H1 (cell line): ENCODE data around the gene EFEMP1. TPM values are rescaled to one million over a fixed set of nuclear protein-coding genes. Genes with fewer than 3 reads are reported as not detected.

Source experiments
- CTCF ChIA-PET: fragments of 300-600 bp; sonication (Branson Sonifier 250); formaldehyde crosslinking; loops from one replicate; lab custom pipeline; 2021; ENCODE audit not compliant: partially characterized antibody; lab: Charles Lee
- POLR2A ChIA-PET: fragments of 300-600 bp; sonication (Branson Sonifier 250); formaldehyde crosslinking; loops from one replicate; lab custom pipeline; 2021; ENCODE audit warnings: inconsistent platforms; ENCODE audit not compliant: partially characterized antibody; lab: Charles Lee
- DNase-seq, 2 experiments: peaks; one replicate each; pipeline versions ENCODE4 v3.0.0 to v3.0.0-alpha.2; 2010 to 2022; ENCODE audit warnings: low spot score in 2 of 2, low read depth in 1 of 2, mixed read lengths in 1 of 2
- FAIRE-seq: peaks from 2 replicates; lab custom pipeline; 2011; peaks lifted over from hg19 to GRCh38; lab: Jason Lieb, UNC
- H2AFZ ChIP-seq: 2 replicates; pipeline ENCODE4 v1.8.1; 2012; ENCODE audit warnings: low read length, inconsistent platforms
- H2AK5ac ChIP-seq: 2 replicates; pipeline ENCODE4 v1.6.1; 2013; ENCODE audit warnings: low read depth, low read length
- H2BK120ac ChIP-seq: replicated peaks from 2 replicates; pipeline ENCODE3; 2013; ENCODE audit warnings: low read depth, low read length, inconsistent platforms
- H2BK12ac ChIP-seq: 2 replicates; pipeline ENCODE4 v1.6.1; 2013; ENCODE audit warnings: low read depth, low read length
- H2BK15ac ChIP-seq: 2 replicates; pipeline ENCODE4 v1.6.1; 2013; ENCODE audit warnings: low read length
- H2BK20ac ChIP-seq: 2 replicates; pipeline ENCODE4 v1.6.1; 2013; ENCODE audit warnings: low read length
- H2BK5ac ChIP-seq: 2 replicates; pipeline ENCODE4 v1.6.1; 2013; ENCODE audit warnings: low read depth, low read length
- H3K14ac ChIP-seq: 2 replicates; pipeline ENCODE4 v1.6.1; 2013; ENCODE audit warnings: inconsistent platforms; ENCODE audit not compliant: insufficient read length
- H3K18ac ChIP-seq: 2 replicates; pipeline ENCODE4 v1.6.1; 2013; ENCODE audit warnings: low read length; ENCODE audit errors: extremely low read depth
- H3K23ac ChIP-seq: 2 replicates; pipeline ENCODE4 v1.6.1; 2013; ENCODE audit warnings: inconsistent platforms; ENCODE audit not compliant: insufficient read length
- H3K23me2 ChIP-seq: 2 replicates; pipeline ENCODE4 v1.6.1; 2013; ENCODE audit warnings: low read depth, low read length
- H3K27ac ChIP-seq: 2 replicates; pipeline ENCODE4 v1.6.1; 2011; ENCODE audit warnings: low read depth, low read length, inconsistent platforms
- H3K27me3 ChIP-seq, 4 experiments: replicated peaks in 1 of 4; 1 replicate in 1 of 4; 2 replicates in 3 of 4; pipeline versions ENCODE4 v1.6.1 to v1.8.1; 2011 to 2013; ENCODE audit warnings: low read length in 3 of 4, mild to moderate bottlenecking in 3 of 4, inconsistent platforms in 2 of 4, mixed read lengths in 2 of 4, moderate library complexity in 1 of 4; ENCODE audit not compliant: control insufficient read depth in 3 of 4, insufficient read depth in 3 of 4; ENCODE audit errors: extremely low read depth in 1 of 4
- H3K36me3 ChIP-seq, 4 experiments: 2 replicates each; pipeline versions ENCODE4 v1.6.1 to v1.8.1; 2011 to 2013; ENCODE audit warnings: mild to moderate bottlenecking in 4 of 4, low read length in 3 of 4, moderate library complexity in 2 of 4, control low read depth in 1 of 4, inconsistent platforms in 1 of 4; ENCODE audit not compliant: insufficient read depth in 4 of 4, control insufficient read depth in 2 of 4
- H3K4ac ChIP-seq: replicated peaks from 2 replicates; pipeline ENCODE3; 2013; ENCODE audit warnings: low read length, low read depth, mixed read lengths, inconsistent platforms; ENCODE audit not compliant: insufficient read length
- H3K4me1 ChIP-seq, 4 experiments: replicated peaks in 1 of 4; 1 replicate in 1 of 4; 2 replicates in 3 of 4; pipeline versions ENCODE4 v1.6.1 to v1.8.1; 2011 to 2013; ENCODE audit warnings: low read length in 3 of 4, inconsistent platforms in 2 of 4, mixed read lengths in 1 of 4; ENCODE audit not compliant: insufficient read depth in 4 of 4, control insufficient read depth in 3 of 4
- H3K4me2 ChIP-seq, 2 experiments: 2 replicates each; pipeline versions ENCODE4 v1.6.1 to v1.8.1; 2011 to 2013; ENCODE audit warnings: low read depth in 2 of 2, low read length in 2 of 2, control low read depth in 1 of 2, inconsistent platforms in 1 of 2, mild to moderate bottlenecking in 1 of 2; ENCODE audit not compliant: insufficient read depth in 1 of 2
- H3K4me3 ChIP-seq, 4 experiments: fragments of 200-600, 300-600 bp in 1 of 4; sonication (generic), shearing (Covaris generic), sonication (Bioruptor Twin) in 1 of 4; 2 replicates each; pipeline versions ENCODE4 v1.5.1 to v1.8.1; 2011 to 2016; ENCODE audit warnings: low read length in 4 of 4, low read depth in 3 of 4, control low read depth in 2 of 4, inconsistent platforms in 2 of 4, mild to moderate bottlenecking in 2 of 4, mixed read lengths in 1 of 4, moderate library complexity in 1 of 4; ENCODE audit not compliant: insufficient read depth in 2 of 4; ENCODE audit errors: extremely low read depth in 1 of 4
- H3K56ac ChIP-seq: replicated peaks from 2 replicates; pipeline ENCODE3; 2013; ENCODE audit warnings: low read depth, mild to moderate bottlenecking, mixed read lengths, low read length, inconsistent platforms; ENCODE audit not compliant: insufficient read length
- H3K79me1 ChIP-seq: 2 replicates; pipeline ENCODE4 v1.6.1; 2013; ENCODE audit warnings: low read depth, low read length, control low read depth
- H3K79me2 ChIP-seq, 2 experiments: 2 replicates each; pipeline versions ENCODE4 v1.6.1 to v1.8.1; 2012 to 2013; ENCODE audit warnings: low read length in 2 of 2, mild to moderate bottlenecking in 2 of 2, inconsistent platforms in 1 of 2; ENCODE audit not compliant: insufficient read depth in 2 of 2, control insufficient read depth in 1 of 2
- H3K9ac ChIP-seq, 4 experiments: replicated peaks in 1 of 4; 1 replicate in 1 of 4; 2 replicates in 3 of 4; pipeline versions ENCODE4 v1.6.1 to v1.8.1; 2011 to 2013; ENCODE audit warnings: low read depth in 3 of 4, low read length in 3 of 4, control low read depth in 2 of 4, mild to moderate bottlenecking in 2 of 4, moderate library complexity in 2 of 4, inconsistent platforms in 1 of 4; ENCODE audit errors: extremely low read depth in 1 of 4
- H3K9me3 ChIP-seq, 2 experiments: 2 replicates each; pipeline versions ENCODE4 v1.6.1 to v1.8.1; 2012 to 2013; ENCODE audit warnings: mild to moderate bottlenecking in 2 of 2, moderate library complexity in 2 of 2, control low read depth in 1 of 2, inconsistent platforms in 1 of 2, low read depth in 1 of 2, low read length in 1 of 2, mixed read lengths in 1 of 2; ENCODE audit not compliant: insufficient read depth in 2 of 2
- H4K20me1 ChIP-seq, 2 experiments: replicated peaks in 1 of 2; 2 replicates each; pipeline versions ENCODE3 to v1.8.1; 2011 to 2013; ENCODE audit warnings: inconsistent platforms in 2 of 2, low read length in 2 of 2, mild to moderate bottlenecking in 1 of 2; ENCODE audit not compliant: insufficient read depth in 2 of 2, control insufficient read depth in 1 of 2
- H4K5ac ChIP-seq: 2 replicates; pipeline ENCODE4 v1.6.1; 2013; ENCODE audit warnings: low read length, low read depth, mixed read lengths, inconsistent platforms; ENCODE audit not compliant: insufficient read length
- H4K8ac ChIP-seq: 2 replicates; pipeline ENCODE4 v1.8.0; 2013; ENCODE audit warnings: mild to moderate bottlenecking, moderate library complexity, low read length, inconsistent platforms; ENCODE audit not compliant: insufficient read depth; ENCODE audit errors: extremely low read depth
- H4K91ac ChIP-seq: replicated peaks from 2 replicates; pipeline ENCODE3; 2013; ENCODE audit warnings: low read length, mixed read lengths, inconsistent platforms; ENCODE audit not compliant: insufficient read length
- BRCA1 ChIP-seq: IDR thresholded peaks from 2 replicates; pipeline ENCODE4 v1.6.1; 2012; ENCODE audit warnings: low read depth, low read length, improper control_type of control experiment
- E2F6 ChIP-seq: IDR thresholded peaks from 2 replicates; pipeline ENCODE4 v1.6.1; 2012; ENCODE audit warnings: inconsistent platforms
- JUN ChIP-seq: IDR thresholded peaks from 2 replicates; pipeline ENCODE4 v1.6.1; 2011; ENCODE audit warnings: low read depth, mild to moderate bottlenecking, improper control_type of control experiment, low read length
- MAFK ChIP-seq: IDR thresholded peaks from 2 replicates; pipeline ENCODE4 v1.6.1; 2012; ENCODE audit warnings: low read depth, mild to moderate bottlenecking, improper control_type of control experiment, low read length
- MAX ChIP-seq: IDR thresholded peaks from 2 replicates; pipeline ENCODE4 v1.6.1; 2012; ENCODE audit warnings: inconsistent platforms
- NANOG ChIP-seq: IDR thresholded peaks from 2 replicates; pipeline ENCODE4 v1.6.1; 2011; ENCODE audit warnings: low read length, low read depth, mild to moderate bottlenecking, inconsistent platforms; ENCODE audit not compliant: insufficient read depth, poor library complexity, severe bottlenecking
- RNF2 ChIP-seq: fragments of 200-900, 300-1000 bp; sonication (generic); IDR thresholded peaks from 2 replicates; pipeline ENCODE4 v1.7.1; 2016; ENCODE audit warnings: borderline replicate concordance, low read depth, mild to moderate bottlenecking, antibody characterized with exemption, low read length; ENCODE audit not compliant: poor library complexity, severe bottlenecking; ENCODE audit errors: missing control alignments
- RXRA ChIP-seq: IDR thresholded peaks from 2 replicates; pipeline ENCODE4 v1.6.1; 2011; ENCODE audit warnings: low read depth, mild to moderate bottlenecking, low read length, moderate library complexity; ENCODE audit not compliant: insufficient read depth
- SIRT6 ChIP-seq: IDR thresholded peaks from one replicate; pipeline ENCODE4 v1.7.1; 2012; ENCODE audit warnings: low read length, inconsistent platforms
- SP1 ChIP-seq: IDR thresholded peaks from 2 replicates; pipeline ENCODE4 v1.6.1; 2011; ENCODE audit warnings: low read depth, low read length
- SUZ12 ChIP-seq: fragments of 200-600 bp; sonication (generic); IDR thresholded peaks from 2 replicates; pipeline ENCODE4 v1.6.1; 2012; ENCODE audit warnings: mild to moderate bottlenecking, inconsistent platforms, low read length, moderate library complexity, mixed read lengths
- TEAD4 ChIP-seq: IDR thresholded peaks from 2 replicates; pipeline ENCODE4 v1.6.1; 2012; ENCODE audit warnings: low read depth, low read length, inconsistent platforms, mixed read lengths
- WGBS, 2 experiments: shearing (Covaris generic) in 1 of 2; methylation state at CpG; one replicate each; pipeline versions ENCODE4 v1.1.6 to v1.1.7; 2013 to 2015; ENCODE audit warnings: low lambda C conversion rate in 2 of 2, mixed read lengths in 2 of 2, inconsistent platforms in 1 of 2, low coverage in 1 of 2, missing lambda C conversion rate in 1 of 2; ENCODE audit not compliant: insufficient replicate concordance in 2 of 2, insufficient coverage in 1 of 2, insufficient read length in 1 of 2; ENCODE audit errors: extremely low coverage in 1 of 2, missing lambda C conversion rate in 1 of 2; 5-methylcytosine and 5-hydroxymethylcytosine counted together
- polyA plus RNA-seq, 7 experiments: library from polyadenylated mRNA; depleted of rRNA in 3 of 7; stranded (reverse) in 5 of 7; unstranded in 2 of 7; fragments of >200 nt in 5 of 7; fragments of 200-250 nt in 2 of 7; gene quantifications; 1 replicate in 5 of 7; 2 replicates in 1 of 7; 4 replicates in 1 of 7; pipeline versions ENCODE4 v1.2.1 to v1.2.3, GENCODE V29; 2011 to 2013; ENCODE audit warnings: missing spikeins in 2 of 7, mixed read lengths in 2 of 7
- total RNA-seq: library from RNA; stranded (reverse); fragmentation: NEBNext Ultra II Directional; extraction: Animal tissue kit (Norgen Biotek cat#: 25700); gene quantifications from 2 replicates; pipeline ENCODE4 v1.2.1, GENCODE V29; 2021

Gene EFEMP1
- total and polyA plus RNA-seq, 2 of the 8 experiments (the other 6 are each of a cell fraction or from before 2014, with no cell fraction given), result 15.5 to 19.7 TPM

GRCh38 chr2:55877087-55877436, 46.5 kb downstream of the EFEMP1 start:
- no peaks in the 10 kb centered on the region for H4K20me1 ChIP-seq
- H2BK120ac ChIP-seq, result no peak overlapping the region
- no peak overlapping the region for H3K14ac ChIP-seq
- no peaks in the 10 kb centered on the region for H3K4me1 ChIP-seq
- 96% methylated on average over 2 of the region's 2 CpGs; no CpG with 5 or more reads in 1 of the 2 experiments for WGBS, 2 experiments
- H4K5ac ChIP-seq, result no peak overlapping the region
- H3K4me2 ChIP-seq, result no peak overlapping the region
- H2BK15ac ChIP-seq, result no peak overlapping the region
- H3K79me2 ChIP-seq, result no peaks in the 10 kb centered on the region
- H2AFZ ChIP-seq, result no peak overlapping the region
- ChIA-PET CTCF (no interaction called here), POLR2A (no interaction called here)
- FAIRE-seq, result no peak
- H3K18ac ChIP-seq, result no peak overlapping the region
- no peak overlapping the region for H3K27ac ChIP-seq
- no peak overlapping the region for H3K9ac ChIP-seq
- no peak for TF ChIP-seq E2F6
- no peak for TF ChIP-seq NANOG
- TF ChIP-seq SP1, result no peak
- TF ChIP-seq TEAD4, result no peak
- TF ChIP-seq SIRT6, result no peak
- TF ChIP-seq RNF2, result no peak
- no peak for TF ChIP-seq RXRA
- TF ChIP-seq SUZ12, result no peak
- no peak for TF ChIP-seq MAX
- TF ChIP-seq BRCA1, result no peak
- TF ChIP-seq JUN, result no peak
- no peak for TF ChIP-seq MAFK
- H2BK20ac ChIP-seq, result no peak overlapping the region
- no peak overlapping the region for H4K8ac ChIP-seq
- H3K4ac ChIP-seq, result no peak overlapping the region
- H4K91ac ChIP-seq, result no peak overlapping the region
- H3K23ac ChIP-seq, result no peak overlapping the region
- no peaks in the 10 kb centered on the region; the same call in 1 of the 2 replicates for H3K79me1 ChIP-seq
- H2AK5ac ChIP-seq, result no peak overlapping the region
- no peak for DNase-seq
- H3K36me3 ChIP-seq, result no peaks in the 10 kb centered on the region
- H3K56ac ChIP-seq, result no peak overlapping the region
- H2BK12ac ChIP-seq, result no peak overlapping the region
- no peaks in the 10 kb centered on the region for H3K9me3 ChIP-seq
- H3K27me3 ChIP-seq, result no peaks in the 10 kb centered on the region
- no peaks in the 10 kb centered on the region for H3K23me2 ChIP-seq
- no peak overlapping the region for H2BK5ac ChIP-seq
- no peak overlapping the region for H3K4me3 ChIP-seq
